Lung (tissue), 12 donors: ENCODE measurements around the gene NEDD8. TPM values are rescaled to one million over a fixed set of nuclear protein-coding genes. Genes with fewer than 3 reads are reported as not detected.
A peak's percentile ranks its signal among the peaks of the same experiment; 100 is the strongest.

Experiments
- ATAC-seq: fragments of 200-7000 bp; cut with Tn5 transposase; one replicate; pipeline ENCODE4 v1.9.1; 2020; ENCODE audit warnings: moderate number of reproducible peaks; ENCODE audit not compliant: insufficient read depth, low FRiP score
- DNase-seq, 3 donors: peaks; one replicate each; pipeline ENCODE4 v3.0.0-alpha.2; 2013 to 2017
- H3K27ac ChIP-seq, 2 donors: one replicate each; pipeline ENCODE4 v1.5.1; 2013; ENCODE audit warnings: mild to moderate bottlenecking in 2 of 2, moderate library complexity in 2 of 2, control low read depth in 1 of 2, inconsistent platforms in 1 of 2, low read depth in 1 of 2, low read length in 1 of 2
- H3K27me3 ChIP-seq, 3 donors: one replicate each; pipeline ENCODE4 v1.5.1; 2013; ENCODE audit warnings: low read length in 2 of 3; ENCODE audit not compliant: control insufficient read depth in 3 of 3, insufficient read depth in 3 of 3
- H3K36me3 ChIP-seq, 4 donors: one replicate each; pipeline ENCODE4 v1.5.1; 2013; ENCODE audit warnings: low read length in 4 of 4, mild to moderate bottlenecking in 1 of 4, moderate library complexity in 1 of 4; ENCODE audit not compliant: control insufficient read depth in 4 of 4, insufficient read depth in 4 of 4
- H3K4me1 ChIP-seq, 5 donors: one replicate each; pipeline ENCODE4 v1.5.1; 2013; ENCODE audit warnings: low read length in 5 of 5, mild to moderate bottlenecking in 2 of 5, moderate library complexity in 1 of 5; ENCODE audit not compliant: control insufficient read depth in 5 of 5, insufficient read depth in 5 of 5
- H3K4me3 ChIP-seq: one replicate; pipeline ENCODE4 v1.5.1; 2013; ENCODE audit warnings: mild to moderate bottlenecking, control low read depth, moderate library complexity
- H3K9ac ChIP-seq, 2 donors: one replicate each; pipeline ENCODE4 v1.5.1; 2013; ENCODE audit warnings: low read length in 2 of 2, control low read depth in 1 of 2; ENCODE audit not compliant: insufficient read depth in 1 of 2
- H3K9me3 ChIP-seq, 4 donors: one replicate each; pipeline ENCODE4 v1.5.1; 2013; ENCODE audit warnings: low read length in 3 of 4, mild to moderate bottlenecking in 1 of 4, moderate library complexity in 1 of 4; ENCODE audit not compliant: control insufficient read depth in 4 of 4, insufficient read depth in 3 of 4
- CTCF ChIP-seq: IDR thresholded peaks from 2 replicates; pipeline ENCODE4 v1.5.1; 2012; ENCODE audit warnings: mild to moderate bottlenecking; ENCODE audit errors: control extremely low read depth, extremely low read depth
- WGBS, 2 donors: extraction: QIAGEN DNeasy Blood & Tissue Kit; methylation state at CpG; one replicate each; pipeline ENCODE4 v1.1.7; 2013; 5-methylcytosine and 5-hydroxymethylcytosine counted together
- polyA plus RNA-seq, 2 donors: library from polyadenylated mRNA; stranded (reverse); fragments of 200-250 nt; gene quantifications; one replicate each; pipeline ENCODE4 v1.2.1, GENCODE V29; 2013
- total RNA-seq, 2 donors: library from RNA; depleted of rRNA in 1 of 2; stranded (reverse); fragments of >200 nt in 1 of 2; gene quantifications; one replicate each; pipeline ENCODE4 v1.2.1, GENCODE V29; 2014 to 2021
- donor health status: control.
- donor health status: control.
- donor health status: Bipolar disorder and iron deficiency.
- donor health status: healthy.
- donor health status: DM: yes; HTN: yes; CAD: no.

NEDD8 gene
- total and polyA plus RNA-seq, 4 donors = 69.5 to 246 (median 194) TPM

DNA sequence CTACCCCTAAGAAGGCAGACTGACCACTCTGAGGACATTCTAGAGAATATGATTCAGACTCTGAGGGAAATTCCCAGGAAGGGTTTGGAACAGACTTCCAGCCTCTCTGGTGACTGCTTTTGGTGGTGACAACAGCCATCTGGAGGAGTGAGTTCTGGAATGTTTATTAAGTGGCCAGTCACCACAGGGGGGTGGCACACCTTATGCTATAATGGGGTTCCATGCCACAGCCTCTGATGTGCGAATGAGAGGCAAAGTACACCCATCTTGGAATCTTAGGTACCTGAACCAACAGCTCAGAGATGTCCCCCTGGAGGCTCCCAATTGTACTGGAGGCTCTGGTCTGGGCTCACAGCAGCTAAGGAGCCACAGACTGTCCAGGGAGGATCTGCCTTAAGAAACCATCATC is 19.7 kb upstream of the NEDD8 start:
- H3K36me3 ChIP-seq = peaks cover 0 to 16% (median 0%) of the 10 kb centered on the region in 4 donors
- ATAC-seq = peak; percentile 39
- DNase-seq = no peak

GRCh38 chr14:24250354-24250753 is 18.2 kb upstream of the NEDD8 start:
- peaks cover 0 to 16% (median 0%) of the 10 kb centered on the region in 4 donors for H3K36me3 ChIP-seq
- no peaks in the 10 kb centered on the region for H3K27me3 ChIP-seq
- no peak for TF ChIP-seq CTCF
- 64 to 69% methylated on average over 4 of the region's 4 CpGs for WGBS, 2 donors
- H3K4me1 ChIP-seq = no peaks in the 10 kb centered on the region
- no peak overlapping the region for H3K9ac ChIP-seq
- no peak for ATAC-seq
- no peak overlapping the region for H3K4me3 ChIP-seq
- no peaks in the 10 kb centered on the region for H3K9me3 ChIP-seq
- no peak for DNase-seq
- no peak overlapping the region for H3K27ac ChIP-seq

More for the DNA sequence above, 19.7 kb upstream of the NEDD8 start:
- WGBS, 2 donors = 80 to 87% methylated on average over 1 of the region's 1 CpG
- no peak for TF ChIP-seq CTCF
- Histone ChIP-seq H3K9me3 (no peaks in the 10 kb centered on the region), H3K4me1 (no peaks in the 10 kb centered on the region), H3K27ac (peak overlapping the region in 1 of 2 donors; percentile 26), H3K27me3 (no peaks in the 10 kb centered on the region), H3K9ac (no peak overlapping the region), H3K4me3 (no peak overlapping the region)

- TF ChIP-seq CTCF = no peak
- ATAC-seq (no peak), DNase-seq (no peak)
- Histone ChIP-seq H3K27ac (no peak overlapping the region), H3K36me3 (peaks cover 0 to 12% (median 0%) of the 10 kb centered on the region in 4 donors), H3K9me3 (no peaks in the 10 kb centered on the region), H3K4me1 (no peaks in the 10 kb centered on the region), H3K27me3 (no peaks in the 10 kb centered on the region), H3K9ac (no peak overlapping the region), H3K4me3 (no peak overlapping the region)
- 78 to 84% methylated on average over 13 of the region's 13 CpGs for WGBS, 2 donors
These were observed 17.3 kb upstream of the NEDD8 start for GRCh38 chr14:24249230-24250021.

DNA sequence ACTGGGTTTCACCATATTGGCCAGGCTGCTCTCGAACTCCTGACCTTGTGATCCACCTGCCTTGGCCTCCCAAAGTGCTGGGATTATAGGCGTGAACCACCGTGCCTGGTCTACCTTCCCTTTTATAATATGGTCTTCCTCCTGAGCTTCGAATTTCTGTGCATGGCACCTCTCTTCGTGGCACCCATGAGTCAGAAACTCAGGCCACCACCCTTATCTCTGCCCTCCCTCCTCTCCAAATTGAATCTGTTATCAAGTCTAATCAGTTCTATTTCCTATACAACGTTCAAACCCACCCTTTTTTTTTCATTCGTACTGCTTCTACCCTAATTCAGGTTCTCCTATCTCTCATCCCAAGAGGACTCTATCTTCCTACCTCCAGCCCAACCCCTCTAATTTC is 15.3 kb upstream of the NEDD8 start:
- 75 to 83% methylated on average over 7 of the region's 7 CpGs for WGBS, 2 donors
- no peak for TF ChIP-seq CTCF
- no peak overlapping the region for H3K27ac ChIP-seq
- ATAC-seq (no peak), DNase-seq (no peak)
- H3K9ac ChIP-seq = no peak overlapping the region
- H3K9me3 ChIP-seq = no peaks in the 10 kb centered on the region
- peaks cover 0 to 2% (median 0%) of the 10 kb centered on the region in 4 donors for H3K36me3 ChIP-seq
- H3K4me1 ChIP-seq = peaks cover 0 to 6% (median 0%) of the 10 kb centered on the region in 5 donors
- no peak overlapping the region for H3K4me3 ChIP-seq
- no peaks in the 10 kb centered on the region for H3K27me3 ChIP-seq
